HG03095 (cell line): ENCODE measurements around the gene GNG3.
"Not testable (repeated sequence)": the region's sequence is repeated elsewhere in the genome, so short reads cannot be mapped to it uniquely, and the experiment has no call there.

Experiments
- ATAC-seq: cut with Tn5 transposase; IDR thresholded peaks from one replicate; pipeline ENCODE4 v1.9.1; 2021; ENCODE audit warnings: moderate library complexity; ENCODE audit not compliant: unreplicated experiment

GNG3 gene

GRCh38 chr11:62687508-62688396 is 19.7 kb upstream of the GNG3 start:
- ATAC-seq: no peak

GRCh38 chr11:62688491-62688890 is 19.0 kb upstream of the GNG3 start:
- ATAC-seq: no peak

- ATAC-seq: no peak
These were observed 17.9 kb upstream of the GNG3 start, which contains the start of gene LRRN4CL for GRCh38 chr11:62689421-62690183. LRRN4CL (minus strand) TSS chr11:62689530; CDS start chr11:62688508, 1,022 bp downstream.

GRCh38 chr11:62693624-62694023 is 13.9 kb upstream of the GNG3 start:
- ATAC-seq: not testable (repeated sequence)

GRCh38 chr11:62694455-62695167 is 12.9 kb upstream of the GNG3 start:
- ATAC-seq: no peak

- no peak for ATAC-seq
These were observed 5.2 kb upstream of the GNG3 start for GRCh38 chr11:62702246-62702645.

- ATAC-seq: not testable (repeated sequence)
These were observed 3.6 kb upstream of the GNG3 start for GRCh38 chr11:62703921-62704320.

- ATAC-seq: no peak
These were observed 2.1 kb upstream of the GNG3 start for GRCh38 chr11:62705413-62705812.

GRCh38 chr11:62705880-62706849 is 1.3 kb upstream of the GNG3 start:
- ATAC-seq: peak; percentile 49

GRCh38 chr11:62706850-62707247 is 627 bp upstream of the GNG3 start:
- no peak for ATAC-seq

GRCh38 chr11:62708392-62708791 is 916 bp downstream of the GNG3 start:
- no peak for ATAC-seq

GRCh38 chr11:62708793-62709192 is 1.3 kb downstream of the GNG3 start:
- ATAC-seq: no peak

- ATAC-seq: peak; percentile 55
These were observed 1.9 kb downstream of the GNG3 start for GRCh38 chr11:62709247-62710000.

- ATAC-seq: no peak
These were observed 2.5 kb downstream of the GNG3 start for GRCh38 chr11:62710001-62710345.

- no peak for ATAC-seq
These were observed 4.9 kb downstream of the GNG3 start for GRCh38 chr11:62712276-62712812.

- ATAC-seq: no peak
These were observed 5.4 kb downstream of the GNG3 start for GRCh38 chr11:62712861-62713260.

GRCh38 chr11:62713343-62713742 is 5.9 kb downstream of the GNG3 start:
- no peak for ATAC-seq

GRCh38 chr11:62715150-62716130 is 8.0 kb downstream of the GNG3 start:
- no peak for ATAC-seq
